HepG2 (cell line): ENCODE results near the gene LCN12. TPM values are rescaled to one million over a fixed set of nuclear protein-coding genes. Genes with fewer than 3 reads are reported as not detected.
A peak's percentile ranks its signal among the peaks of the same experiment; 100 is the strongest.

Source experiments
- ATAC-seq: fragments of 200-7000 bp; cut with Tn5 transposase; 3 replicates; pipeline ENCODE4 v1.9.1; 2020; ENCODE audit warnings: mild to moderate bottlenecking, moderate library complexity
- BruUV-seq: library from RNA; stranded (reverse); fragments of 400-500 nt; replicated peaks from 2 replicates; lab custom pipeline; 2021; lab: Mats Ljungman, UMichigan
- CTCF ChIA-PET: fragments of 300-600 bp; formaldehyde crosslinking; extraction: SDS; loops from one replicate; lab custom pipeline; 2021; ENCODE audit warnings: low total read pairs, inconsistent platforms, low intra/inter-chr PET ratio; lab: Yijun Ruan, JAX
- POLR2A ChIA-PET: fragments of 350-600 bp; sonication (Branson Sonifier 250); formaldehyde crosslinking; loops from one replicate; lab custom pipeline; 2020; ENCODE audit warnings: antibody characterized with exemption, inconsistent platforms; lab: Yijun Ruan, JAX
- DNase-seq: peaks from one replicate; pipeline ENCODE4 v3.0.0-alpha.2; 2015; ENCODE audit warnings: low spot score
- FAIRE-seq: peaks from 3 replicates; lab custom pipeline; 2011; peaks lifted over from hg19 to GRCh38; lab: Jason Lieb, UNC
- H2AFZ ChIP-seq: one replicate; pipeline ENCODE4 v1.6.1; 2011; ENCODE audit warnings: low read length, inconsistent platforms
- H3K27ac ChIP-seq: fragments of 300-600 bp; 3 replicates; pipeline ENCODE4 v1.8.0; 2011; ENCODE audit warnings: mixed run types, mild to moderate bottlenecking, mixed read lengths, low read length, inconsistent platforms; ENCODE audit not compliant: insufficient read depth; ENCODE audit errors: extremely low read length
- H3K27me3 ChIP-seq, 2 experiments: fragments of 200-600 bp in 1 of 2; 2 replicates in 1 of 2; 3 replicates in 1 of 2; pipeline versions ENCODE4 v1.6.0 to v1.8.0; 2011; ENCODE audit warnings: low read length in 2 of 2, mild to moderate bottlenecking in 2 of 2, moderate library complexity in 2 of 2, inconsistent platforms in 1 of 2; ENCODE audit not compliant: insufficient read depth in 2 of 2, control insufficient read depth in 1 of 2
- H3K36me3 ChIP-seq, 2 experiments: fragments of 200-600 bp in 1 of 2; replicated peaks in 1 of 2; 2 replicates in 1 of 2; 3 replicates in 1 of 2; pipeline versions ENCODE4 v1.5.1 to v1.8.0; 2011; ENCODE audit warnings: low read length in 2 of 2, inconsistent platforms in 1 of 2; ENCODE audit not compliant: insufficient read depth in 2 of 2, control insufficient read depth in 1 of 2
- H3K4me1 ChIP-seq: 2 replicates; pipeline ENCODE4 v1.5.1; 2012; ENCODE audit warnings: low read length, inconsistent platforms; ENCODE audit not compliant: insufficient read depth
- H3K4me2 ChIP-seq: 2 replicates; pipeline ENCODE4 v1.6.0; 2011; ENCODE audit warnings: low read depth, low read length, inconsistent platforms
- H3K4me3 ChIP-seq, 3 experiments: fragments of 200-600 bp in 1 of 3; sonication (generic), shearing (Covaris generic) in 1 of 3; replicated peaks in 1 of 3; 2 replicates each; pipeline ENCODE4 v1.5.1; 2011 to 2016; ENCODE audit warnings: low read length in 3 of 3, inconsistent platforms in 2 of 3, low read depth in 2 of 3, mild to moderate bottlenecking in 2 of 3, control low read depth in 1 of 3, mixed read lengths in 1 of 3; ENCODE audit not compliant: insufficient read depth in 1 of 3
- H3K79me2 ChIP-seq: one replicate; pipeline ENCODE4 v1.6.1; 2011; ENCODE audit warnings: low read length, inconsistent platforms; ENCODE audit not compliant: insufficient read depth
- H3K9ac ChIP-seq: 2 replicates; pipeline ENCODE4 v1.6.0; 2011; ENCODE audit warnings: mild to moderate bottlenecking, low read depth, low read length, inconsistent platforms; ENCODE audit not compliant: insufficient read depth
- H3K9me3 ChIP-seq: 2 replicates; pipeline ENCODE4 v1.5.1; 2012; ENCODE audit warnings: mild to moderate bottlenecking, low read length
- H4K20me1 ChIP-seq: 2 replicates; pipeline ENCODE4 v1.6.0; 2011; ENCODE audit warnings: inconsistent platforms, mild to moderate bottlenecking, low read length, moderate library complexity; ENCODE audit not compliant: insufficient read depth
- AGO1 ChIP-seq: fragments of 200-400 bp; formaldehyde crosslinking; IDR thresholded peaks from 2 replicates; pipeline ENCODE4 v1.6.1; 2017; ENCODE audit warnings: mild to moderate bottlenecking, low read depth, low read length, moderate library complexity; ENCODE audit not compliant: poor library complexity, severe bottlenecking
- GABPA ChIP-seq, 2 experiments: IDR thresholded peaks; 2 replicates each; pipeline ENCODE4 v1.6.1; 2011 to 2016; ENCODE audit warnings: low read depth in 2 of 2, low read length in 1 of 2, missing biosample characterization in 1 of 2, missing genetic modification characterization in 1 of 2
- ZFAT ChIP-seq: sonication (generic); formaldehyde crosslinking; conservative IDR thresholded peaks from 2 replicates; pipeline ENCODE4 v1.8.1; 2023; ENCODE audit warnings: missing genetic modification reagents, inconsistent platforms
- ZNF329 ChIP-seq: sonication (generic); formaldehyde crosslinking; IDR thresholded peaks from 2 replicates; pipeline ENCODE4 v1.9.0; 2021; ENCODE audit warnings: low read depth, mild to moderate bottlenecking, missing genetic modification reagents
- ZNF792 ChIP-seq: IDR thresholded peaks from 2 replicates; pipeline ENCODE4 v1.6.1; 2016
- WGBS: methylation state at CpG from one replicate; pipeline ENCODE4 v1.1.6; 2017; ENCODE audit warnings: low lambda C conversion rate; 5-methylcytosine and 5-hydroxymethylcytosine counted together
- in situ Hi-C: cut with HindIII; loops from 2 replicates; pipeline ENCODE4 v1.10.0; 2017; ENCODE audit warnings: low pct_unique_long_range_greater_than_20kb; ENCODE audit not compliant: extremely low pct_ligation_motif_present
- intact Hi-C: fragments of 100-400 bp; cut with micrococcal nuclease; formaldehyde crosslinking; loops from one replicate; pipeline ENCODE4 v1.10.0; 2022; ENCODE audit not compliant: unreplicated experiment
- polyA plus RNA-seq, 8 experiments: library from polyadenylated mRNA; depleted of rRNA in 3 of 8; stranded (reverse) in 7 of 8; unstranded in 1 of 8; fragments of >200 nt; fragmentation: Illumina TruSeq in 4 of 8; extraction: Trizol in 4 of 8; gene quantifications; 2 replicates each; pipeline versions ENCODE4 v1.2.1 to v1.2.3, GENCODE V29; 2011 to 2016; ENCODE audit warnings: low read depth in 4 of 8, missing spikeins in 1 of 8, mixed read lengths in 1 of 8; ENCODE audit not compliant: insufficient read depth in 1 of 8
- total RNA-seq, 5 experiments: library from RNA; depleted of rRNA; stranded (reverse); fragments of >200 nt; fragmentation: Illumina TruSeq; extraction: Trizol; gene quantifications; 2 replicates each; pipeline ENCODE4 v1.2.3, GENCODE V29; 2016; ENCODE audit warnings: low read depth in 1 of 5

The LCN12 gene
- total and polyA plus RNA-seq, 2 of the 13 experiments (the other 11 are each of a cell fraction or from before 2014, with no cell fraction given) = 3.4 to 6.9 TPM

DNA sequence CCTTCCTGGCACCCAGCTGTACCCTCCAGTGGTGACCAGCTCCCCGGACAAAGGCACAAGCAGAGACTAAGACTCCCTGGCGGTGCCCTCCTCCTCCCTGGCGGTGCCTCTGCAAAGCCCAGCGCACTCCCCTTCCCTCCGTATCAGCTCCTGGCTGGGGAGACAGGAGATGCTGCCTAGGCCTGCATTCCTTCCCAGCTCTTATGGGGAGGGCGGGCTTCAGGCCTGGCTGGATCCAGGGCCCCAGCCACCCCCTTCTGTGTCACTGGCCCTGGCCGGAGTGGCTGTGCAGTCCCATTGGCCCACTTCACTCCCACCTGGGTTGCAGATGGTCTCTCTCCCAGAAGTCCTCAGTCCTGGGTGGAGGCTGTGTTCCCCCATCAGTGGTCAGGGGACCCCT, 6.4 kb downstream of the LCN12 start:
- no TSS peak for BruUV-seq
- Histone ChIP-seq H3K4me3 (no peak overlapping the region), H2AFZ (no peak overlapping the region), H3K36me3 (no peaks in the 10 kb centered on the region), H3K27ac (no peak overlapping the region), H3K4me1 (no peaks in the 10 kb centered on the region), H4K20me1 (no peaks in the 10 kb centered on the region), H3K79me2 (no peaks in the 10 kb centered on the region)
- POLR2A ChIA-PET = no interaction called here
- WGBS = 84% methylated on average over 7 of the region's 7 CpGs
- no peak for FAIRE-seq
- intact Hi-C loops = no loop called here
- TF ChIP-seq ZNF329 = peak; percentile 98
- no peak for TF ChIP-seq ZNF792 (CRISPR knock-in tag)
- peak; percentile 24 for TF ChIP-seq AGO1
- TF ChIP-seq, all 625 proteins: peak for 2
- H3K9me3 ChIP-seq = no peaks in the 10 kb centered on the region
- in situ Hi-C loops = no loop called here
- H3K4me2 ChIP-seq = no peak overlapping the region
- CTCF ChIA-PET = no interaction called here
- DNase-seq (no peak), ATAC-seq (no peak)
- peaks cover 13 to 31% of the 10 kb centered on the region in 2 experiments for H3K27me3 ChIP-seq
- no peak overlapping the region for H3K9ac ChIP-seq

DNA sequence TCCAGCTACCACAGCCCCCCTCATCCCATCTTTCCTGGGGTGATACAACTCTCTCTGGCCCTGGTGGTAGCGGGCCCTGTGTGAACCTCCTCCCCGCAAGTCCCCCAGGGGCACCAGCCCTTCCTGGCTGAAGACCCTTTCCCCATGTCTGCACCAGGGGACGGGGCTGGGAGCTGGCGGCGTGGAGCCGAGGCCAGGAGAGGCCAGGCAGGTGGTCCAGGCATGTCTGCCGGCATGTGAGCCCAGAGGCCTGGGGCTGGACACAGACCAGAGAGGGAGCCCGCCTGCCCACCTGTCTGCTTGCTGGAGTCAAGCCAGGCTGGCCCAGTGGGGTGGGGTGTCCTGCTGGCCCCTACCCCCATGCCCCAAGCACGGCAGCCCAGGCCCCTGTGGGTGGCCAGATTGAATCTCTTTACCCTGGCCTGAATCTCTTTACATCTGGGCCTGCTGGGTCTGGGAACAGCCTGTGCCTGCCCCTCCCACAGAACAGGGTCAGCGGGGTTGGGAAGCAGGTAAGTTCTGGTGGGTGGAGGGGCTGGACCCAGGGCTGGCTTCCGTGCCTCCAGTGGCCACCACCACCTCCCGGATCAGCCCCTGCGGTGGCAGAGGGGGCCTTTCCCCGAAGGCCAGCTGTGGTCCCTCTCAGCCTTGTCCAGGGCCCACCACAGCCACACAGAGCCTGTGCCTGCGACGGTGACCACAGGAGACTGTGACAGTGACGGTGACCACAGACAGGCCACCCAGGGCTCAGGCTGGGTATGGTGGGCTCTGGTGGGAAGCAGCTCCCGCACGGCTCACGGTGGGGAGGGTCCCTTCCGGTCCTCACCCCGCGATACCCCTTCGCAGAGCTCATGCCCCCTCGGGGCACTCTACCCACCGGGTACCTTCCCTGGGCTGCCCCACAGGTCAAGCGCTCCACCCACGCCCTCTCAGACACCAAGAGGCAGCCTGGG, 7.1 kb downstream of the LCN12 start:
- Histone ChIP-seq H3K27ac (no peak overlapping the region), H3K9me3 (no peaks in the 10 kb centered on the region), H3K4me3 (no peak overlapping the region), H3K36me3 (no peaks in the 10 kb centered on the region), H2AFZ (no peak overlapping the region), H4K20me1 (no peaks in the 10 kb centered on the region), H3K4me2 (no peak overlapping the region), H3K9ac (no peak overlapping the region), H3K27me3 (peaks cover 13 to 34% of the 10 kb centered on the region in 2 experiments), H3K79me2 (no peaks in the 10 kb centered on the region), H3K4me1 (peaks cover 2% of the 10 kb centered on the region)
- FAIRE-seq (no peak), ATAC-seq (no peak; the same call in 2 of the 3 replicates), DNase-seq (no peak)
- WGBS = 44% methylated on average over 5 of the region's 28 CpGs
- in situ Hi-C loops = no loop called here
- intact Hi-C loops = no loop called here
- TF ChIP-seq AGO1 (peak; percentile 21), GABPA (IDR thresholded peaks at IDR 0.05; ENCODE audit: low read depth, low read length) (0 out of 2 replicates have a peak, but pooled peaks have one; percentile 12), GABPA (CRISPR knock-in tag; IDR thresholded peaks at IDR 0.05; ENCODE audit: low read depth) (no peak), ZFAT (no peak)
- no TSS peak for BruUV-seq
- ChIA-PET POLR2A (interaction anchor here (0.6 kb wide), 1 partner anchor 14 kb away, joined by 4 read pairs; the partner anchor contains the start of genes C8G and FBXW5), CTCF (no interaction called here)
